GM10266 (cell line): ENCODE results near the gene SLC15A1.

Experiments
- DNase-seq: peaks from one replicate; pipeline ENCODE4 v3.0.0; 2012; ENCODE audit errors: extremely low spot score
- CTCF ChIP-seq: IDR thresholded peaks from 2 replicates; pipeline ENCODE4 v1.5.1; 2012; ENCODE audit warnings: mild to moderate bottlenecking, low read depth; ENCODE audit not compliant: control insufficient read depth, insufficient read depth; ENCODE audit errors: missing control alignments

The SLC15A1 gene

DNA sequence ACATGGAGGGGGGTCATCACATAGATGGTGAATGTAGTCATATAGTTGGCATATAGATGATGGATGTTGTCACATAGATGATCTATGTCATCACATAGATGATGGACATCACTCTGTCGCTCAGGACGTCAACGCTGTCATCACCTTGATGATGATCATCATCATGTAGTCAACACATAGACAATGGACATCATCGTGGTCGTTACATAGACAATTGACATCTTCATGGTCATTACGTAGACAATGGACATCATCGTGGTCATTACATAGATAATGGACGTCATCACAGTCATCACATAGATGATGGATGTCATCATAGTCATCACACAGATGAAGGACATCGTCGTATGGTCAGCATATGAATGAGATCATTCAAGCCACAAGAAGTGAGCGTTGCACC is 28.6 kb upstream of the SLC15A1 start:
- no peak for TF ChIP-seq CTCF
- DNase-seq = no peak

GRCh38 chr13:98780451-98780850 is 28.0 kb upstream of the SLC15A1 start:
- TF ChIP-seq CTCF = no peak
- no peak for DNase-seq

DNA sequence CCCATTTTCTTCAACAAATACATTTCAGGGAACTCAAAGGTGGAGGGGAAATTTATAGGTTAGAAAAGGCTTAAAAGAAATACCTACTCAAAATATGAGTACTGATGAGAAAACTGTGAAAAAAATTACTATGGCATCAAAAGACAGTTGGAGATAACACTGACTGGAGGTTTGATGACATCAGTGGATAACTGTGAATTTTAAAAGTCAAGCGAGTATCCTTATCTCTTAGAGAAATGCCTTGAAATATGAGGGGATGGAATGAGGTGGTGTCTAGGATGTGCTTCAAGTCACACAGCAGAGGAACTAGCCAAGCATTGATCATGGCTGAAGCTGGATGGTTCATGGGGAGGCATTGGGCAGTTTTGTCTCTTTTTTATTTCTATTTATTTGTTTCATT is 27.2 kb upstream of the SLC15A1 start:
- DNase-seq = no peak

GRCh38 chr13:98778749-98779148 is 26.3 kb upstream of the SLC15A1 start:
- TF ChIP-seq CTCF = no peak
- no peak for DNase-seq

More for the DNA sequence above, 27.2 kb upstream of the SLC15A1 start:
- no peak for TF ChIP-seq CTCF

- no peak for DNase-seq
- no peak for TF ChIP-seq CTCF
These were observed 24.2 kb upstream of the SLC15A1 start for GRCh38 chr13:98776644-98777043.

DNA sequence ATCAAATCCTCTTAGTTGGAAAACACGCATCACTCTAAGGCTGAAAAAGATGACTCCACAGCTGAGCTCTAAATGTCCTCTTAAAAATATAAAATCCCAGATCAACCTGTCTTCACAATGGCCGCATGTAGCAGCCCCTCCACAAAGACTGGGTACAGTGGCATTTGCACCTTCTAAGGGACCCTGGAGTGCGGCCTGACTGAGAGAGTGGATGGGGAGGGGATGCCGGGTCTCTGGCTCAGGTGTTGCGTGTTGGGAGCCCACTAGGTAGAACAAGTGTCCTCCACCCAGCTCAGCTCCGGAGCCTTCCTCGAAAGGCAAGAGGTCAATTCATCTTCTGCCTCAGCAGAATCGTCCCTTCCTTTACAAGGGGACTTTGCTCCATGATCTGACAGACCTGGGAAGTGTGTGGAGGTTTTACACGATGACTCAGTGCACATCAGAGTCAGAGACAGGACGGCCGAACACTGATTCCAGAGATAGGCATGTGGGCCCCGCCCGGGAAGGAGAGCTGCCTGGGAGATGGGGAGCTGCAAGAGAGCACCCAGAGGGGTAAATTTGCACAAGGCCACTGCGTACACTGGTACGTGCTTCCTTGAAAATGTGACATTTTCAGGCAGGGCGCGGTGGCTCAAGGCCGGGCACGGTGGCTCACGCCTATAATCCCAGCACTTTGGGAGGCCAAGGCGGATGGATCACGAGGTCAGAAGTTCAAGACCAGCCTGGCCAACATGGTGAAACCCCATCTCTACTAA is 23.5 kb upstream of the SLC15A1 start:
- no peak for DNase-seq
- no peak for TF ChIP-seq CTCF

GRCh38 chr13:98775386-98775785 is 22.9 kb upstream of the SLC15A1 start:
- DNase-seq = no peak
- no peak for TF ChIP-seq CTCF
